ENCODE measurements around the gene EEPD1.

The EEPD1 gene

GRCh38 chr7:36280840-36281812, 128.1 kb downstream of the EEPD1 start:
- DNase-seq (ENCODE audit: low read depth): no peak

DNA sequence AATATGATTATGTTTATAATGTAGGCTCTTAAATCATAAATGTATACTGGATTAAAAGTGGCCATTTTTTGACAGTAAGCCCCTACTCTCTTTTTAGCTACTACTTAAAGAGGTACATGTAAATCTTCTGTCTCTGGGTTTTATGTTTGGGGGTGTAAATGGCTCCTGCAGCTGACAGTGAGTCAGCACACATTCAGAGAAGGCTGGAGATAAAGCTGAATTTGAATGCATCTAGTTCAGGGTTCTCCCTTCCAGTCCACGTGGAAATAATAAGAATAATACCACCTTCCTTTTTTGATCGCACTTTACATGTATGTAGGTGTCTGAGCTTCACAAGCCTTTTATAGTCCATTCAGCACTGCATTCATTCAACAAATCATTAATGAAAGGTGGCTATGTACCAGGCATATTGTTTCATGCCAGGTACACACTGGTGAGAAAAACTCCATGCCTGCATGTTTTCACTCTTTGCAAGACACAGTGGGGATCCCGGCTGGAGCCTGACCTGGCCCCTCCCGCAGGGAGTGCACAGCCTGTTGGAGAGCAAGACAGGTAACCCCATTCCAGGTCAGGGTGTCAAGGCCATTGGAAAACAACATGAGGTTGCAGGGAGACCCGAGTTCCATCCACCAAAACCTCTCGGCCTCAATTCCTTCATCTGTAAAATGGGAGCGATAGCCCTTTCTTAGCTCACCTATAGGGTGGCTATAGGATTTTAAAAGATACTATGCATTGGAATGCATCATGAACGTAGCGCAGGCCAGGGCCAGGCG, 129.1 kb downstream of the EEPD1 start:
- DNase-seq (ENCODE audit: low read depth): no peak

- no peak for DNase-seq (ENCODE audit: low read depth)
Measured at GRCh38 chr7:36283181-36283580, 130.1 kb downstream of the EEPD1 start.

GRCh38 chr7:36283711-36284130, 130.7 kb downstream of the EEPD1 start:
- DNase-seq (ENCODE audit: low read depth): no peak

DNA sequence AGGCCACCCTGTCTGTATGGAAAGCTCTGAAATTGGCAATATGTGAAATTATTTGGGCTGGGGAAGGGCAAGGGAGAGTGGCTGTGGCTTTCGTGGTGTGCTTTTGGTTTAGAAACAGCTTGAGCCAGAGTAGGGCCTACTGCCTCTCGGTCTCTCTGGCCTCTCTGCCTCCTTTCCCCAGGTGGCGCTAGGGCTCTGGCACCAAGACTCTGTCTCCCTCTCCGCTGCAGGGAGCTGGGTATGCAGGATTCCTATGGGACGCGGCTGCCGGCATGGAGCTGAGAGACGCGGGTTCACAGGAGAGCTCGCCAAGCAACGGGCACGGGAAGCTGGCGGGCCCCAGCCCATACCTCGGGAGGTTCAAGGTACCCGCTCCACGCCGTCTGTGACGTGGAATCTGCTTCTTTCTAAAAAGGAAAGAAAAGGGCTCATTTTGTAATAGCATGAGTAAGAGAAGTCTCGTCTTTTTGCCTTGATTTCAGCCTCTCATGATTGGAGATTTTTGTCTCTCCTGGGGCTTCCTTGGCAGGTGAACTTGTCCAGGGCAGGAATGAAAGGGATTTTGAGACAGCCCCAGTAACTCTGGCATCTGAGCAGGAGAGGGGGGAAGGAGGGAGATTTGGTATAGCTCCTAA, 131.5 kb downstream of the EEPD1 start:
- DNase-seq (ENCODE audit: low read depth): no peak

DNA sequence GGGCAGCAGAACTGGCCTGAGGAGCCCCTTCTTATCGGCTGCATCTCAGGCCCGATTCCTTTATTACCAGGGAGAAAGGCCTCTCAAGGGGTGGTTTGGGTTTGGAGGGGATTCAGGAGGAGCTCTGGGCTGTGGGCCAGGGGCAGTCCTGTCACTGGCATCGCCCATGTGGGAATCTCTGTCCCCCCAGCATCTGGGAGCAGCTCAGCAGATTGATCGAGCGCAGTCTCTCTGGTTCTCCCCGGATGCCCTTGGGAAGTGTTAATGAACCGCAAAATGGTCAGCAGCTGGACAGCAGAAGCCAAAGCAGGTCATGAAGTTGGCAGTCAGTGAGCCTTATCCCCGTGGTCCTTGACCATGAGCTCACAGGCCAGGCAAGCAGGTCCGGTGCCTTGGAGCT, 132.2 kb downstream of the EEPD1 start:
- no peak for DNase-seq (ENCODE audit: low read depth)

DNA sequence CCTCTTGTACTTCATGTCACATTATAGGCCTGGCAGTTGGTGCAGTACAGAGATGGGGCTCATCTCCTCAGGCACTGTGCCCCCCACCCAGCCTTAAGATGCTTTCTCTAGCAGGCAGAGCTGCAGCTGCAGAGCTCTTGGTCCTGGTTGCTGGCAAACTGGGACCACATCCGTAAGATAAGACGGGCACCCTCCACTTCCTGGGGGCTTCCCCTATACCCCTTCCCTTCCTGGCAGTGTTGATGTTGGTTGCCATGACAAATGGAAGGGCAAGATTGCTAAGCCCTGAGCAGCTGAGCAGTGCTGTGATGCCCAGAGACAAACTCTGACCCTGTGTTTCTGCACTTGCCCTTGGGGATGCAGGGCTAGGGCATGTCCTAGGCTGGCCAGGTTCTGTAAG, 133.2 kb downstream of the EEPD1 start:
- peak; percentile 34 for DNase-seq (ENCODE audit: low read depth)

DNA sequence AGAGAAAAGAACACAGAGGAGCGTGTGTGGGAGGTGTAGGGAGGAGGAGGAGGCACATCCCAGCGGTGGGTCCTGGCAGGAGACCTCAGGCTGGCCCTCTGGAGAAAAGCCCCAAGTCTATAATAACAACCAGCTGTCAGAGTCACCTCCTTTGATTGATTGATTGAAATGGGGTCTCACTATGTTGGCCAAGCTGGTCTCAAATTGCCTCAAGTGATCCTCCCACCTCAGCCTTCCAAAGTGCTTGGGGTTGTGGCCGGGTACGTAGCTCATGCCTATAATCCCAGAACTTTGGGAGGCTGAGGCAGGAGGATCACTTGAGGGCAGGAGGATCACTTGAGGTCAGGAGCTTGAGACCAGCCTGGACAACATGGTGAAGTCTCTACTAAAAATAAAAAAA, 133.6 kb downstream of the EEPD1 start:
- DNase-seq (ENCODE audit: low read depth): no peak

- peak; percentile 20 for DNase-seq (ENCODE audit: low read depth)
Measured at GRCh38 chr7:36287371-36288241, 134.6 kb downstream of the EEPD1 start.

GRCh38 chr7:36288501-36288900, 135.4 kb downstream of the EEPD1 start:
- no peak for DNase-seq (ENCODE audit: low read depth)

GRCh38 chr7:36289833-36290661, 137.0 kb downstream of the EEPD1 start:
- no peak for DNase-seq (ENCODE audit: low read depth)

DNA sequence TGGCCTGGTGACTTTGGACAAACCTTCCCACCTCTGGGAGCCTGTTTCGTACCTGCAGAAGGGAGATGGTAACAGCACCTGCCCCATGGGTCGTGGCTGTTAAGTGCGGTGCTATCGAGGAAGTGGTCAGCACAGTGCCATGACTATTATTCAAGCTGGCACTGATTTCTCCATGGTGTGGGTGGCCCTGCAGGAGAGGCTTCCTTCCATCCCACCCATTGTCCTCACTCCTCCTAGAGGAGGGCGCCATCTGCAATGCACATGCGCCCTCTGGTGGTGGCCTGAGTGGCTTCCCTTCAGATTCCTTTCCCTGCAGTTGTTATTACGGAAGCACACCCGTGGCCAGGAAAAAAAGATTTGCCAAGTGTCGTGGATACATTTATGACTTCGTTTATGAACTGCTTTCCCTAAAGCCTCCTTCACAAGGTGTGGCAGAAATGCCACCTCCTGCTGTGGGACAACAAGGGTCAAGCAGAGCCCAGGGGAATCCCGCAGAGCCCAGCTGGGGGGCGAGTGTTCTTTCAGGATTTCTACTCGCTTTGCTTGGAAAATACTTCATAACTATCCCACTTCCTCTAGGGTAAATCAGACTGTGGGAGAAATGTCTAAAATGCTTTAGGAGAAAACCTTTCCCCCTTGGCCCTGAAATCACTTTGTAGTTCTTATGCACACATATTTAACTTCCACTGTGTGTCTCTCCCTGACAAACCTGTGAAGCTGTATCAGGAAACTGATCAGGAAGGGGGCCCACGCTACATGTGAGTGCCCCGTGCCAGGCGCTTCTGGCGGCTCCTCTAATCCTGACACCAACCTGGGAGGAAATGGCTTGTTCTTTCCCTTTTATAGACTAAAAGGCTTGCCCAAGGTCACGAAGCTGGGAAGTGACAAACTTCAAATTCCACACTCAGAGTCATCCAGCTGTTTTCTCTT, 138.6 kb downstream of the EEPD1 start:
- peak; percentile 66 for DNase-seq (ENCODE audit: low read depth)

DNA sequence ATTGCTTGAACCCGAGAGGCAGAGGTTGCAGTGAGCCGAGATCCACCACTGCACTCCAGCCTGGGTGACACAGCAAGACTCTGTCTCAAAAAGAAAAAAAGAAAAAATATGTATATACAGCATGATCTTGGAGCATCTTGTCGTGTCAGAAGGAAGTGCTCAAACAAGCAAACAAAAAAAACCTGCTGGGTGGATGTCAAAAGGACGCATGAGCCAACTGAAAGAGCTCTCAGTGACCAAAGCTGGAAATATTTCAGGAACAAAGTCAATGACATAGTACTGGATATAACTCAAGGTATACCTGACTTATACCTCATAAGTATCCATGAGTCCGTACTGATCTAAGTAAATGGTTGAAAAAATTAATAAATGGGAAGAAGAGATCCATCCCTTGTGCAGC, 142.0 kb downstream of the EEPD1 start:
- DNase-seq (ENCODE audit: low read depth): no peak

DNA sequence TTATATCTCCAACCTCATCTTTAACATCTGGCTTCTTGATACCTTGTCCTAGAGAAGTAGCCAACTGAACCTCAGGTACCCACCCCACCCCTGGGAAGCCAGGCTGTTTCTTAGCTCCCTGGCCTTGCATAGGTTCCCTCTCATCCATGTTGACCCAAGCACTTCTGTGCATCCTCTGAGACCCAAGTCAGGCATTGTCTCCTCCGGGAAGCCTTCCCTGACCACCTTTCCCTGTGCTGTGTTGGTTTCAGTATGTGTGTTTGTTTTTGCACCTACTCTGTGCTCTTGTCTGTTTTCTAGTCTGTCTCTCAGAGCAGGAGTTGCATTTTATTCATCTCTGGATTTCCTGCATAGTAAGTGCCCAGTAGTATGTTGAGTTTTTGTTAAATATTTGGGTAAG, 143.2 kb downstream of the EEPD1 start:
- DNase-seq (ENCODE audit: low read depth): no peak

- no peak for DNase-seq (ENCODE audit: low read depth)
Measured at GRCh38 chr7:36297364-36298009, 144.4 kb downstream of the EEPD1 start.

GRCh38 chr7:36298106-36298505, 145.1 kb downstream of the EEPD1 start:
- DNase-seq (ENCODE audit: low read depth): no peak

DNA sequence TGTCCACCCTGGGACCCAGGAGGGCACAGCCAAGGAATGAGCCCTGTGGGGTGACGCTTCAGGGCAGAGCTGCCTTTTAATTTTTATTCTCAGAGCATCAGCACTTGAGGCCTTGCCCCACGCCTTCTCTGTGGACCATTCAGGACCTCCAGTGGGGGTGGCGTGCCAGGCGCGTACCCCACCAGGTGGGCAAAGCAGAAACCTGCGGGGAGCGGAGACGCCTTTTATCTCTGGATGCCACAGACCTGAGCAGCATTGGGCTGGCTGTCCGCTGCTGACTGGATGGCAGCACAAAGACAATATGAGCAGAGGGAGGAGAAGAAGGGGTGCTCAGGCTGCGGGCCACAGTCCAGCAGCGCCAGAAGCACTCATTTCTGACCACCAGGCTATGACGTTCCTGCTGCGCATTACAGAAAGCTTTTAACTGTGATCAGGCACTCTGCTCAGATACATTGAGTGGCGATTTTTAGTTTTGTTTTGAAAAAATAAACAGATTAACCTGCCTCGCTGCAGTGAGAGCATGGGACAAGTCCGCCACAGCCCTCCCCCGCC, 146.2 kb downstream of the EEPD1 start:
- DNase-seq (ENCODE audit: low read depth): no peak

- no peak for DNase-seq (ENCODE audit: low read depth)
Measured at GRCh38 chr7:36299823-36300341, 146.8 kb downstream of the EEPD1 start.
